A673 (cell line): ENCODE results near the gene MTOR. TPM values are rescaled to one million over a fixed set of nuclear protein-coding genes. Genes with fewer than 3 reads are reported as not detected.

Experiments used
- BruUV-seq: library from RNA; stranded (reverse); fragments of 400-500 nt; replicated peaks from 2 replicates; lab custom pipeline; 2021; lab: Mats Ljungman, UMichigan
- CTCF ChIA-PET: fragments of 300-600 bp; sonication (Branson Sonifier 250); formaldehyde crosslinking; loops from one replicate; lab custom pipeline; 2022; ENCODE audit warnings: antibody characterized with exemption; lab: Charles Lee
- POLR2A ChIA-PET: fragments of 300-600 bp; sonication (Branson Sonifier 250); formaldehyde crosslinking; loops from one replicate; lab custom pipeline; 2022; ENCODE audit warnings: antibody characterized with exemption; ENCODE audit not compliant: low non-redundant PET; lab: Charles Lee
- DNase-seq: peaks from one replicate; pipeline ENCODE4 v3.0.0-alpha.2; 2015; ENCODE audit warnings: low spot score
- H3K27ac ChIP-seq: fragments of 200-600 bp; sonication (generic); 2 replicates; pipeline ENCODE4 v1.5.1; 2016; ENCODE audit warnings: mixed run types, low read depth, mild to moderate bottlenecking, mixed read lengths, antibody characterized with exemption, low read length; ENCODE audit not compliant: poor library complexity, severe bottlenecking
- H3K27me3 ChIP-seq: fragments of 200-600 bp; sonication (generic); replicated peaks from 2 replicates; pipeline ENCODE4 v1.6.1; 2017; ENCODE audit warnings: mixed run types, low read depth, mild to moderate bottlenecking, mixed read lengths, antibody characterized with exemption, low read length; ENCODE audit not compliant: insufficient read depth, poor library complexity
- H3K36me3 ChIP-seq: fragments of 200-600 bp; sonication (generic); 2 replicates; pipeline ENCODE4 v1.6.1; 2016; ENCODE audit warnings: mixed run types, mild to moderate bottlenecking, mixed read lengths, antibody characterized with exemption, low read length; ENCODE audit not compliant: insufficient read depth, poor library complexity, severe bottlenecking
- H3K4me1 ChIP-seq: fragments of 200-600 bp; sonication (generic); 2 replicates; pipeline ENCODE4 v1.6.1; 2017; ENCODE audit warnings: mixed run types, mild to moderate bottlenecking, mixed read lengths, antibody characterized with exemption, low read length; ENCODE audit not compliant: insufficient read depth, poor library complexity, severe bottlenecking
- H3K4me3 ChIP-seq: fragments of 200-600 bp; sonication (generic); 2 replicates; pipeline ENCODE4 v1.5.1; 2016; ENCODE audit warnings: low read depth, mixed run types, mild to moderate bottlenecking, mixed read lengths, low read length; ENCODE audit not compliant: poor library complexity, severe bottlenecking
- H3K9me3 ChIP-seq: fragments of 200-600 bp; sonication (generic); 2 replicates; pipeline ENCODE4 v1.6.1; 2016; ENCODE audit warnings: mixed run types, low read depth, mild to moderate bottlenecking, mixed read lengths, antibody characterized with exemption, low read length; ENCODE audit not compliant: poor library complexity, severe bottlenecking
- EZH2 ChIP-seq: fragments of 200-600 bp; sonication (generic); IDR thresholded peaks from 2 replicates; pipeline ENCODE4 v1.6.1; 2017; ENCODE audit warnings: borderline replicate concordance, low read depth, mild to moderate bottlenecking, mixed read lengths, antibody characterized with exemption, low read length; ENCODE audit not compliant: poor library complexity, severe bottlenecking
- intact Hi-C: fragments of 100-400 bp; cut with micrococcal nuclease; formaldehyde crosslinking; loops from one replicate; pipeline ENCODE4 v1.10.0; 2022; ENCODE audit not compliant: unreplicated experiment
- total RNA-seq: library from RNA; stranded (reverse); gene quantifications from 2 replicates; pipeline ENCODE4 v1.2.3, GENCODE V29; 2021
- TF ChIP-seq, protein P1 (sequence below): fragments of 300-800, 200-600 bp; sonication (generic); conservative IDR thresholded peaks from 2 replicates; pipeline ENCODE4 v1.5.1; 2017; ENCODE audit warnings: low read depth, mild to moderate bottlenecking, antibody characterized with exemption, low read length, moderate library complexity, mixed read lengths

Gene MTOR
- total RNA-seq, 1 experiment from 2014 or later: 63.7 TPM

DNA sequence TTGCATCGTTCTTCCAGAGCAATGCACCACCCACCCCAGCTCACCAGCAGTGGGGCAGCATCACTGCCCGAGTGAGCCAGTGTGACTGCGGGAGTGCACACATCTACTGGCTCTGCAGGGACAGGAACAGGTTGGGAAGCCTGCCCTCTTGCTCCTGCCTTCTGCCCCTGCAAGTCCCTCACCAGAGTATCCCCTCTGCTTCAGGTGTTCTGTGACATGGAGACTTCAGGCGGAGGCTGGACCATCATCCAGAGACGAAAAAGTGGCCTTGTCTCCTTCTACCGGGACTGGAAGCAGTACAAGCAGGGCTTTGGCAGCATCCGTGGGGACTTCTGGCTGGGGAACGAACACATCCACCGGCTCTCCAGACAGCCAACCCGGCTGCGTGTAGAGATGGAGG, 69.0 kb downstream of the MTOR start:
- Histone ChIP-seq H3K4me1 (no peaks in the 10 kb centered on the region), H3K27me3 (no peaks in the 10 kb centered on the region), H3K36me3 (peaks cover 31% of the 10 kb centered on the region), H3K4me3 (no peak overlapping the region), H3K9me3 (no peaks in the 10 kb centered on the region), H3K27ac (no peak overlapping the region)
- DNase-seq: no peak
- POLR2A ChIA-PET: no interaction called here
- CTCF ChIA-PET: interaction anchor here (0.6 kb wide), 1 partner anchor 883 kb away, joined by 3 read pairs; no protein-coding TSS in a partner anchor
- intact Hi-C loops: no loop called here
- TF ChIP-seq EZH2: no peak
- TF ChIP-seq, protein P1, sequence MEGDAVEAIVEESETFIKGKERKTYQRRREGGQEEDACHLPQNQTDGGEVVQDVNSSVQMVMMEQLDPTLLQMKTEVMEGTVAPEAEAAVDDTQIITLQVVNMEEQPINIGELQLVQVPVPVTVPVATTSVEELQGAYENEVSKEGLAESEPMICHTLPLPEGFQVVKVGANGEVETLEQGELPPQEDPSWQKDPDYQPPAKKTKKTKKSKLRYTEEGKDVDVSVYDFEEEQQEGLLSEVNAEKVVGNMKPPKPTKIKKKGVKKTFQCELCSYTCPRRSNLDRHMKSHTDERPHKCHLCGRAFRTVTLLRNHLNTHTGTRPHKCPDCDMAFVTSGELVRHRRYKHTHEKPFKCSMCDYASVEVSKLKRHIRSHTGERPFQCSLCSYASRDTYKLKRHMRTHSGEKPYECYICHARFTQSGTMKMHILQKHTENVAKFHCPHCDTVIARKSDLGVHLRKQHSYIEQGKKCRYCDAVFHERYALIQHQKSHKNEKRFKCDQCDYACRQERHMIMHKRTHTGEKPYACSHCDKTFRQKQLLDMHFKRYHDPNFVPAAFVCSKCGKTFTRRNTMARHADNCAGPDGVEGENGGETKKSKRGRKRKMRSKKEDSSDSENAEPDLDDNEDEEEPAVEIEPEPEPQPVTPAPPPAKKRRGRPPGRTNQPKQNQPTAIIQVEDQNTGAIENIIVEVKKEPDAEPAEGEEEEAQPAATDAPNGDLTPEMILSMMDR: no peak
- no TSS peak for BruUV-seq

DNA sequence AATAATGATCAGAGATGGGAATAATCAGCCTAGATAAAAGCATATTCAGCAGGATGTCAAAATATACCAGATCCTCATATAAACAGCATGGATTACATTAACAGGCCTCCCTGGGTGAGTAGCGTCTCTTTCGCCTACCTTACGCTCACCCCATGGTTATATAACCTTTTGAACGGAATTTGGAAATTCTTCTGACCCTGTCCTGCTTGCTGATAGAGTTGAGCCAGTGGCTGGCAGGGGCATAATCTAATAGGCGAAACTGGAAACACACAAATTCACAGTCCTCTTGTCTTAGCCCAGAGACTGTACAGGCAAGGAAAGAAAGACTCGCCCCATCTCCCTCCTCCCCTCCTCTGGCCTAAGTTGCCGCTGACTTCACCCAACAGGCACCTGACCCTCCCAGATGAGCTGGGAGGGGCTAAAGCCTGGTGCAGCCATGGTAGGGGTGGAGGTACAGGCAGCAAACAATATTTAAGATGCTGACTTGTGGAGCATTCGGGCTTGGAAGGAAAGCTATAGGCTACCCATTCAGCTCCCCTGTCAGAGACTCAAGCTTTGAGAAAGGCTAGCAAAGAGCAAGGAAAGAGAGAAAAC, 73.4 kb downstream of the MTOR start, which contains the start of gene ANGPTL7:
TSS of gene ANGPTL7 (plus strand) at position 498 of the 594 bp plus-strand sequence. CDS start 225 bp downstream, outside the sequence.
- ChIA-PET POLR2A (no interaction called here), CTCF (no interaction called here)
- no peak for DNase-seq
- no TSS peak for BruUV-seq
- Histone ChIP-seq H3K36me3 (peaks cover 15% of the 10 kb centered on the region), H3K4me1 (no peaks in the 10 kb centered on the region), H3K4me3 (no peak within 1 kb of the TSS), H3K27ac (no peak within 1 kb of the TSS), H3K27me3 (no peaks in the 10 kb centered on the region), H3K9me3 (no peaks in the 10 kb centered on the region)
- intact Hi-C loops: no loop called here
- TF ChIP-seq, protein P1: no peak
- no peak for TF ChIP-seq EZH2

DNA sequence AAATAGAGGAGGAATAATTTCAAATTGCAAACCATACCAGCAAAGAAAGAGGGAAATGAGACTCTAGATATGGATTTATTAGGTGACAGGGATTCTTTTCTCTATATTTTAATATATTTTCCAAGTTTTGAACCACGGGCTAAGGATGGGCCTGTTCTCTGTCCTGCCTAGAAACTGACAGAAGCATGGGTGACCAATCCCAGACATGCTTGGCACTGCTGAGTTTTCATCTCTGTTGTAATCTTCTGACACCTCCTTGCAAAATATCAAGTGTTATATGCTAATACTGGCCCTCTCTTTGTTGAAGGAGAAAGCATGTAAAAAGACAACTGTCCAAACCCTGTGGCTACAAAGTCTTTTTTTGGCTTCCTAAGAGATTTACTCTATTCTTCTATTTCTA, 74.0 kb downstream of the MTOR start:
- TF ChIP-seq, protein P1: no peak
- no peak for TF ChIP-seq EZH2
- no peak overlapping the region for H3K27ac ChIP-seq
- H3K9me3 ChIP-seq: no peaks in the 10 kb centered on the region
- POLR2A ChIA-PET: no interaction called here
- intact Hi-C loops: no loop called here
- peaks cover 14% of the 10 kb centered on the region for H3K36me3 ChIP-seq
- no peak for DNase-seq
- H3K27me3 ChIP-seq: no peaks in the 10 kb centered on the region
- no peaks in the 10 kb centered on the region for H3K4me1 ChIP-seq
- no TSS peak for BruUV-seq
- H3K4me3 ChIP-seq: no peak overlapping the region
- CTCF ChIA-PET: no interaction called here
